Activated naive CD4-positive, alpha-beta T cell treated with anti-CD3 and anti-CD28 coated beads, Interleukin-2, amount 10 ng/mL, durations not matched to agents 7 days and 5 days (primary cell): ENCODE results near the gene GP9.
"Not testable (repeated sequence)": the region's sequence is repeated elsewhere in the genome, so short reads cannot be mapped to it uniquely, and the experiment has no call there.

Source experiments
- CTCF ChIA-PET: fragments of 350-600 bp; sonication (Branson Sonifier 250); formaldehyde crosslinking; loops from one replicate; lab custom pipeline; 2021; ENCODE audit warnings: antibody characterized with exemption; lab: Charles Lee
- DNase-seq: peaks from one replicate; pipeline ENCODE4 v3.0.0-alpha.2; 2020
- H3K27ac Mint-ChIP-seq: one replicate; pipeline ENCODE4 v1.8.0; 2021; ENCODE audit warnings: mild to moderate bottlenecking, moderate library complexity, mixed read lengths
- H3K27me3 Mint-ChIP-seq: one replicate; pipeline ENCODE4 v1.8.0; 2021; ENCODE audit warnings: mild to moderate bottlenecking, mixed read lengths
- H3K36me3 Mint-ChIP-seq: one replicate; pipeline ENCODE4 v1.8.0; 2021; ENCODE audit warnings: mixed read lengths
- H3K4me1 Mint-ChIP-seq: one replicate; pipeline ENCODE4 v1.8.0; 2021; ENCODE audit warnings: mixed read lengths
- H3K4me3 Mint-ChIP-seq: one replicate; pipeline ENCODE4 v1.8.0; 2021; ENCODE audit warnings: mild to moderate bottlenecking, moderate library complexity, mixed read lengths
- H3K9me3 Mint-ChIP-seq: one replicate; pipeline ENCODE4 v1.8.0; 2021; ENCODE audit warnings: mixed read lengths

The GP9 gene

DNA sequence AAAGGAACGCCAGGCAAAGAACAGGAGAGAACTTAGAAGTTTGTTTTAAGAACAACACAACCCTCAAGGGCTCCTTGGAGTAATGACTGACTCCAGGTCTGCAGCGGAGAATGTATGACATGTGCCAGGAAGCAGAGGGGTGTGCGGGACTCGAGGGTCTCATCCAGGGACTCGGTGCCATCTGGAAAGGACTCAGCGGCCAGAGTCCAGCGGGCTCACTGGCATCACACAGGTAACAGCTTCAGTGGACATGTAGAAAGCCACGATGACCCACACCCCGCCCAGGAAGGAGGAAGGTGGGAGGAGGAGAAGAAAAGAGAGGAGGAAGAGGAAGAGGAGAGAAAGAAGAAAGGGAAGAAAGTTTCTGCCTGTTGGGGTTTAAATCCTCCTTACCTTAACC, 21.4 kb downstream of the GP9 start:
- CTCF ChIA-PET: no interaction called here
- no peaks in the 10 kb centered on the region for H3K9me3 Mint-ChIP-seq
- H3K4me1 Mint-ChIP-seq: peaks cover 8% of the 10 kb centered on the region
- no peak overlapping the region for H3K27ac Mint-ChIP-seq
- DNase-seq: no peak
- peaks cover 10% of the 10 kb centered on the region for H3K27me3 Mint-ChIP-seq
- no peak overlapping the region for H3K4me3 Mint-ChIP-seq
- no peaks in the 10 kb centered on the region for H3K36me3 Mint-ChIP-seq

DNA sequence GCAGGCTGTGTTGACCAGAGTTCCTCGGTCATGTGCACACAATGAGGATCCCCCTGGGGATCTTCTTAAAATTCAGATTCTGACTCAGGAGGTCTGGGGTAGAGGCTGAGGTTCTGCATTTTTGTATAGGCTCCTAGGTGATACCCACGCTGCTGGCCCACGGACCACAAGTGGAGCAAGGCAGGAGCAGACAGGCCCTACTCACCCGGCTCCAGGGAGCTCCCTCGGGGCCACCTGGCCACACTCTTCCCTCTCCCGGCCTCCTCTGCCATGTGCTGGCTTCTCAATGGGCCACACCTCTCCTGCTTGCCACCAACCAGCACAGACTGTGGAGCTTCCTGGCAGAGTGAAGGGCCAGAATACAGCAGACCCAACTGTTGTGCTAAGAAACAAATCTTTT, 23.9 kb downstream of the GP9 start:
- no peaks in the 10 kb centered on the region for H3K36me3 Mint-ChIP-seq
- peaks cover 10% of the 10 kb centered on the region for H3K27me3 Mint-ChIP-seq
- CTCF ChIA-PET: no interaction called here
- H3K4me3 Mint-ChIP-seq: no peak overlapping the region
- no peak overlapping the region for H3K27ac Mint-ChIP-seq
- DNase-seq: no peak
- H3K4me1 Mint-ChIP-seq: peaks cover 8% of the 10 kb centered on the region
- no peaks in the 10 kb centered on the region for H3K9me3 Mint-ChIP-seq

DNA sequence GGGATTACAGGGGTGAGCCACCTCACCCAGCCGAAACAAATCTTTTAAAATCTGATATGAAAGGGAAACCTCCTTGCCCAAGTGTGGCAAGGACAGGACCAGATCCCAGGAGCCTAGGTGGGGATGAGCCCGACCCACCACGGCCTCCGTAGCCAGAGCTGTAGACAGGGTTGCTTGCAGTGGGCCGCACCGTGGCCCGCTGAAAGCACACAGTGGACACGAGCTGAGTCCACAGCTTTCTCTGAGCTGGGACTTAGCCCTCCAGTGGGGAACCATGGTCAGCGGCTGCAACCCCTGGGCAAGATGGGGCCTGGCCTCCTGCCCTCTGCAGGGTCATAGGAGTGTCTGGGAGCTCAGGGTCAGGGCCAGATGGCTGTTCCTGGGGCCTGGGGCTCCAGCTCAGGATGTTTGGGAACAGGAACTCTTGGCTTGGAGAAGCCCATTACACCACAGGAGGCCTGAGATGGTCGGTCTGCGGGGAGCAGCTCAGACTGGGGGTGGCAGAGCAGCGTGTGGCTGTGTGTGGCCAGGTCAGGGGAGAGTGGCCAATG, 24.7 kb downstream of the GP9 start:
- CTCF ChIA-PET: no interaction called here
- peaks cover 8% of the 10 kb centered on the region for H3K4me1 Mint-ChIP-seq
- H3K27ac Mint-ChIP-seq: peak overlapping the region; percentile 37
- H3K36me3 Mint-ChIP-seq: no peaks in the 10 kb centered on the region
- H3K27me3 Mint-ChIP-seq: peaks cover 10% of the 10 kb centered on the region
- DNase-seq: no peak
- H3K9me3 Mint-ChIP-seq: no peaks in the 10 kb centered on the region
- no peak overlapping the region for H3K4me3 Mint-ChIP-seq

DNA sequence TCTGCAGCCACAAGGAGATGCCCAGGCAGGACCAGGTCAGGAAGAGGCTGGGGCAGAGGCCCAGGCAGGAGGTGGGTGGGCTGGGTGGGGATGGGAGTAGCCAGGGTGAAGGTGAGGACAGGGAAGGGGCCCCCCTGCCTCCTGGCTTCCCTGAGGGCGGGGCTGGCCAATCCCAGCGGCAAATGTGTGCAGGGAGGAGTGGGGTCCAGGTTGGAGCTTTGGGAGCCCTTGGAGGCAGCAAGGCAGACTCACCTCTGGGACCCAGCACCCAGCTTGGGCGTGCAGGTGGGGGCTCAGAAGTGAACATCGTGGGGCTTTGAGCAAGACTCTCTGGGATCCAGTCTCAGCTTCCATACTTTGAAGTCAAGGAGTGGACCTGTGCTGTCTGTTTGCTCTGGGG, 25.2 kb downstream of the GP9 start:
- CTCF ChIA-PET: no interaction called here
- DNase-seq: no peak
- no peaks in the 10 kb centered on the region for H3K36me3 Mint-ChIP-seq
- peaks cover 10% of the 10 kb centered on the region for H3K27me3 Mint-ChIP-seq
- H3K4me3 Mint-ChIP-seq: no peak overlapping the region
- H3K27ac Mint-ChIP-seq: peak overlapping the region; percentile 60
- no peaks in the 10 kb centered on the region for H3K9me3 Mint-ChIP-seq
- peaks cover 8% of the 10 kb centered on the region for H3K4me1 Mint-ChIP-seq

DNA sequence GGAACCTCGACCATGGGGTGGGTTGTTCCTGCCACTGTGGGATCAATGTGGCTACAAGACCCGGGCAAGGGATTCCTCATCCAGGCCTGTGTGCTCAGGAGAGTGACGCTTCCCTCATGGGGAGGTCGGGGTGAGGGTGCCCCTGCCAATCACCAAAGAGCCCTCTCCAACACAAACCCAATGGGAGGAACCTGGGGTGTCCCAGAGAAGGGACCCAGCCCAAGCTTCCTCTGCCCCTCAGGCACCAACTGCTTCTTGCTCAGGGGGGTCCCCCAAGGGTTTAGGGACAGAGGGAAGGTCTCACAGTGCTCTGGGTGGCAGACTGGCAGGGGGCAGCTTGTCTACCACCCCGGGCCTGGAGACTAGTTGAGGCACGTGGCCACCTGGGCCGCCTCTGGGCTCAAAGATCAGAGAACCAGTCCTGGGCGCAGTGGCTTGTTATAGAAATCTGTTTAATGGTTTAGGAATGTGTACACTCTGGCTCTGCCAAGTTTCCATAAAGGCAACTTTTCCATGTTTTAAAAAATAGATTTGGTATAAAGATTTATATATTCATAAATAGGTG, 26.6 kb downstream of the GP9 start:
- no peak for DNase-seq
- Mint-ChIP-seq H3K27ac (no peak overlapping the region), H3K4me3 (no peak overlapping the region), H3K36me3 (peaks cover 8% of the 10 kb centered on the region), H3K9me3 (no peaks in the 10 kb centered on the region), H3K27me3 (no peaks in the 10 kb centered on the region), H3K4me1 (peaks cover 3% of the 10 kb centered on the region)
- CTCF ChIA-PET: interaction anchor here (1.0 kb wide), 1 partner anchor 34 kb away, joined by 4 read pairs; no protein-coding TSS in a partner anchor

DNA sequence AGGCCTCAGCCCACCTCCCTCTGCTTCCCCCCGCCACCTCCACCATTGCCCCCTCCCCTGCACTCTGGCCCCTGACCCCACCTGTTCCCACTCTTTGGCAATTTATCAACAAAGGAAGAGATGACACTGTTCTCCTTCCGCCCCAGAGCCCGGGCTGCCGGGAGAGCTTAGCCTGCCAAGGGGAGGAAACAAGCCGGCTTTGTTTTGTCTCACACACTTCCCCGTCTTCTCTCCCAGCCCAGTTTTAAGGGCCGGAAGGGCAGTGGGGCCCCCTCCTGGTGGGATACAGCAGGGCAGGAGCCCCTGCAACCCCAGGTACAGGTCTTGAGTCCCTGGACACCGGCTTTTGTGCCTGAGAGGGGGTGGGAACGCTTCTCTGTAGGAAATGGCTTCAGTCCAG, 27.3 kb downstream of the GP9 start:
- H3K27ac Mint-ChIP-seq, H3K4me1 Mint-ChIP-seq, H3K27me3 Mint-ChIP-seq, CTCF ChIA-PET, H3K36me3 Mint-ChIP-seq, H3K9me3 Mint-ChIP-seq, H3K4me3 Mint-ChIP-seq: not testable (repeated sequence)
- peak; percentile 43 for DNase-seq

DNA sequence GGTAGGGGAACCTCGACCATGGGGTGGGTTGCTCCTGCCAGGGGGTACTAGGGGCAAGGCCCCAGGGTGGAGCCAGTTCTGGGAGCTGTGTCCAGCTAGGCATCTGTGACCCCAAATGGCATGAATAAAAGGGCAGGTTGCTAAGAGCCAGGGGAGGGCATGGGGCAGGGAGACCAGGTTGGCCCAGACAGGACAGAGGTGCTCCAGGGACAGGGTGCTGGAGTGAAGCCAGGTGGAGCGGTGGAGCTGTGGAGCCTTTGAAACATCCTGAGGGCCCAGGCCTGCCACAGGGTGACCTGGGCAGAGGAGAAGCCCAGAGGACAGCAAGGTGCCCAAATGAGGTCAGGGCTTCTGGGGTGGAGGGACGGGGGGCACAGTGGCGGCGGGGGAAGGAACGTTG, 27.7 kb downstream of the GP9 start:
- CTCF ChIA-PET, DNase-seq, H3K27me3 Mint-ChIP-seq, H3K9me3 Mint-ChIP-seq, H3K4me1 Mint-ChIP-seq, H3K36me3 Mint-ChIP-seq, H3K4me3 Mint-ChIP-seq, H3K27ac Mint-ChIP-seq: not testable (repeated sequence)

DNA sequence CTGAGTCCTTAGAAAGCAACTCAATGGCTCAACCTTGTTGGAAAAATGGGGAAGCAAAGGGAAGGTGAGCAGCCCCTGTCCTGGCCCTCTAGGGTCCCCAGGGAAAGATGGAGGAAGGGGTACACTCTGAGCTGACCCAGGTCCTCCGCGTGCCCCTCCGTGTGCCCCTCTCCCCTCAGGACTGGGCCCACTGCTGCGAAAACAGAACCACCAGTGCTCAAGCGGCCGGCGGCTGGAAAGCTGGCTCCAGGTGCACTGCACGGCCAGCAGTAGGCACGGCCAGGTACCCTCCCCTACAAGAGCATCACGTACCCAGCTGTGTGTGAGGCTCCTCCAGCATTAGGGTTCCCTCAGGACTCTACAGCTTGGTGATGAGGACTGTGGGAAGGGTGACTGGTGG, 34.7 kb downstream of the GP9 start:
- peaks cover 16% of the 10 kb centered on the region for H3K4me1 Mint-ChIP-seq
- peaks cover 39% of the 10 kb centered on the region for H3K36me3 Mint-ChIP-seq
- H3K4me3 Mint-ChIP-seq: no peak overlapping the region
- H3K9me3 Mint-ChIP-seq: no peaks in the 10 kb centered on the region
- CTCF ChIA-PET: interaction anchor here (2.2 kb wide), 1 partner anchor 125 kb away, joined by 6 read pairs; no protein-coding TSS in a partner anchor
- H3K27ac Mint-ChIP-seq: no peak overlapping the region
- H3K27me3 Mint-ChIP-seq: no peaks in the 10 kb centered on the region
- no peak for DNase-seq

DNA sequence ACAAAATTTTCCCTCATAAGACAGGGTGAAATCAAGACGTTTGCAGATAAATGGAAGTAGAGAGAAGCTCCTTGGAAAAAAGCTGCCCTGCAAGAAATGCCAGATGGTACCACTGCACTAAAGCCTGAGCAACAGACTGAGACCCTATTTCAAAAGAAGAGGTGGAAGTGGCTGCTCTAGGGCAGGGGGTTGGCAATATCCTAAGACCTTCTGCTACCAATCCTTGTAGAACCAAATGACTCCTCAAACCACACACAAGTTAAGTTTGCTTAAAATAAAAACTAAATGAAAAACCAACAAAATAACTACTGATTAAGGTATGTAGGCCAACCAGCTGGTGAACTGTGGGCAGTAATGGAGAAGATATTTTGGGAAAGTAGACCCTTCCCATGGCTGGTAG, 39.7 kb downstream of the GP9 start:
- H3K27ac Mint-ChIP-seq: no peak overlapping the region
- CTCF ChIA-PET: interaction anchor here (1.5 kb wide), 1 partner anchor 20 kb away, joined by 5 read pairs; no protein-coding TSS in a partner anchor
- peaks cover 35% of the 10 kb centered on the region for H3K36me3 Mint-ChIP-seq
- no peak for DNase-seq
- no peak overlapping the region for H3K4me3 Mint-ChIP-seq
- H3K27me3 Mint-ChIP-seq: no peaks in the 10 kb centered on the region
- no peaks in the 10 kb centered on the region for H3K9me3 Mint-ChIP-seq
- peaks cover 49% of the 10 kb centered on the region for H3K4me1 Mint-ChIP-seq

DNA sequence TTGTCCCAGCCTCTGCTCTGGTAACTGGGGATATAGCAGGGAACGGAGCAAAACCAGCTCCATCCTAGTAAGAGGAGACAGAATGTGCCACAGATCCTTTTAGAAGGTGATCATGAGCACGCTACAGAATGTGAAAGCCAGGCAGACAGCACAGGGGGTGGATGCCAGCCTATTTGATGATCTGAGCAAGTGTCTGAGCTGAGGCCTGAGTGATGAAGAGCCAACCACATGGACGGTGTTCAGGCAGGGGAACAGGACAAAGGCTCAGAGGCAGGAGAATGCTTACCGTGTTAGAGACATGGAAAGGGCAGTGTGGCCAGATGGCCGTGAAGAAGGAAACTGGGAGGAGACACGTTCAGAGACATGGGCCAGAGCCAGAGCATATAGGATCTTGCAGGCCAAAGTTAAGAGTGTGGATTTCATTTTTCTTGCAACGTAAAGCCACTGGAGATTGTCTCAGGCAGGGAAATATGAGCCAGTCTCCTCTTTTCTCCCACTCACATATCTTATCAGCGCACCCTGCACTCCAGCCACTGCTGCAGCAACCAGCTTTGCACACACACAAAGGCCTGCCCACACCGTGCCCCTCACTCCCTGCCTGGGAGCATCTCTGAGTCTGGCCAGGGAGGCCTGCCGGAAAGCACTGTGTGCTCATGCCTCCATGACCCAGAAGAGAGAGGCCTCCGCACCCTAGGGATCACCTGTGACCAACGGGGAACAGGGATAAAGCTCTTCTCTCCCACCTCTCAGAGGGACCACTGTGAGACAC, 41.0 kb downstream of the GP9 start:
- DNase-seq: no peak
- Mint-ChIP-seq H3K4me3 (no peak overlapping the region), H3K9me3 (no peaks in the 10 kb centered on the region), H3K27me3 (no peaks in the 10 kb centered on the region), H3K36me3 (peaks cover 34% of the 10 kb centered on the region), H3K4me1 (peaks cover 49% of the 10 kb centered on the region), H3K27ac (peak overlapping the region; percentile 38)
- CTCF ChIA-PET: interaction anchor here (1.3 kb wide), 1 partner anchor 131 kb away, joined by 3 read pairs; no protein-coding TSS in a partner anchor

DNA sequence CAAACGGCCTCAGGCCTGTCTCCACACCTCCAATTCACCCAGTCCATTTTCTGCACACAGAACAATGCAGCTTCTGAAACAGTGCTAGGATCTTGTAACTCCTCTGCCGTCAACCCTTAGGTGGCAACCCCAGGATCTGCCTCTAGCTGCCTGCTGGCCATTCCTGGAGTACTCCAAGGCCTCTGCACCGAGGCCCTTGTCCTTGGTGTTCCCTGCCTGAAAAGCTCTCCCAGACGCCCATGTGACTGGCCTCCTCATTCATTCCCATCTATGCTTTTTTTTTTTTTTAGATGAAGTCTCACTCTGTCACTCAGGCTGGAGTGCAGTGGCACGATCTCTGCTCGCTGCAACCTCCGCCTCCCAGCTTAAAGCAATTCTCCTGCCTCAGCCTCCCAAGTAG, 42.7 kb downstream of the GP9 start:
- CTCF ChIA-PET: interaction anchor here (1.3 to 1.4 kb wide), 2 partner anchors 59 to 133 kb away, joined by 3 read pairs; no protein-coding TSS in a partner anchor
- Mint-ChIP-seq H3K4me1 (peaks cover 63% of the 10 kb centered on the region), H3K27ac (peak overlapping the region; percentile 60), H3K9me3 (no peaks in the 10 kb centered on the region), H3K27me3 (no peaks in the 10 kb centered on the region), H3K36me3 (peaks cover 28% of the 10 kb centered on the region), H3K4me3 (no peak overlapping the region)
- no peak for DNase-seq

DNA sequence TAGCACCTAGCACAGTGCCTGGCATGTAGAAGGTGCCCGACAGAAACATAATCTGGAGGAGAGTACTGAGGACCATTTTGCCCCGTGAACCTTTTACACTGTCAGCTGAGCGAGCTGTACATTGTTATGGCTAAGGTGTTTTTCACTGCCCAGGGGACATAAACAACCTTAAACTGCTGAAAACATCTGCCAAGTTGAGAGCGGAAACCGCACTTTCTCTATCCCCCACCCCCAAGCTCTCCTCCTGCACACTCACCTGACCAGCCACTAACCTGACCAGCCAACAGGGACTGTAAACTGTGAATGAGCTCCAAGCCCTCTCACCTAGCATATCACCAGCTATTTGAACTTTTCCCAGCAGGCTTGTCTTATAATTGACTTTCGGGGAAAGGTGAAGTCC, 43.5 kb downstream of the GP9 start:
- no peak overlapping the region for H3K4me3 Mint-ChIP-seq
- H3K9me3 Mint-ChIP-seq: no peaks in the 10 kb centered on the region
- H3K4me1 Mint-ChIP-seq: peaks cover 66% of the 10 kb centered on the region
- no peaks in the 10 kb centered on the region for H3K27me3 Mint-ChIP-seq
- DNase-seq: no peak
- peaks cover 33% of the 10 kb centered on the region for H3K36me3 Mint-ChIP-seq
- no peak overlapping the region for H3K27ac Mint-ChIP-seq
- CTCF ChIA-PET: interaction anchor here (1.4 to 1.6 kb wide), 3 partner anchors 51 to 141 kb away, joined by 3 read pairs; no protein-coding TSS in a partner anchor

DNA sequence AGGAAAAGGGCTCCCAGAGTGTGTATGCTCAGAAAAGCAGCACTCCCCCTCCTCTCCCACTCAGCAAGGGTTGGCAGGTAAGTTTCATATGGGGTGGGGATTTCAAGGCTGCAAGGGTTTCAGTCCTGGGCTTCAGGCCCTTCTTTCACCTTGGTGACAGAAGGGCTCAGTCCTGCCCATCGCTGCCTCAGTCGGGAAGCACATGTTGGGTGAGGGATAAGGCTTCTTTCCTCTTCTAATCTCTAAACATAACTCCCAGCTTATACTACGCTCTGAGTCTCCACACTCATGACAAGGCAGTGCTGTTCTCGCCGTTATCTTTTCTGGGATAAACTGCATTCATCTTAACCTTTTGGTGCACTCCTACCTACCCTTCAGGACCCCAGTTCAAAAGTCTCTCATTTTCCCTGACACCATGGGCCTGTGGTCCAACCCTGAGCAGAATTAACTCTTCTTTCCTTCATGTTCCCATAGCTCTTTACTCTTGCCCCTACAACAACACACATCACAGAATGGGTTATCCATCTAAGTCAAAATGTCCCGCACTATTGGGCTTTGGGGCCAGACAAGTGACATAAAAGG, 44.0 kb downstream of the GP9 start:
- no peak overlapping the region for H3K4me3 Mint-ChIP-seq

DNA sequence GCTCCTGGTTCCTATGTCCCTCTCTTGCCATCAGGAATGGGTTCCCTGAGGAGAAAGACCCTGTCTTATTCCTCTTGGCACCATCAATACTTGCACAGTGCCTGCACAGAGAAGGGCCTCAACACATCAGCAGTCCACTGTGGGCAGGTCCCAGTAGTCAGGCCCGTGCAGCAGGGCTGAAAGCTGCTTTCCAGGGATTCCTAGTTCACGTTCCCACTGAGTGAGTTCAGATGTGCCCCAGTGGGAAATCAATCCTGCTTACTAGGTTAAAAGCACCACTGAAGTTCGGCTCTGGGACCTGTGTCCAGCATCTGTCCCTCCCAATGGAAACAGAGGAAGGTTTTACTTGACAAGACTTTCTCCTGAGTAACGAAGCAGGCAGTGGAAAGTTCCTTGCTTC, 45.3 kb downstream of the GP9 start:
- CTCF ChIA-PET: interaction anchor here (1.1 kb wide), 1 partner anchor 52 kb away, joined by 7 read pairs; no protein-coding TSS in a partner anchor
- H3K27ac Mint-ChIP-seq: no peak overlapping the region
- H3K9me3 Mint-ChIP-seq: no peaks in the 10 kb centered on the region
- H3K4me1 Mint-ChIP-seq: peaks cover 66% of the 10 kb centered on the region
- no peak for DNase-seq
- no peaks in the 10 kb centered on the region for H3K27me3 Mint-ChIP-seq
- H3K4me3 Mint-ChIP-seq: no peak overlapping the region
- peaks cover 40% of the 10 kb centered on the region for H3K36me3 Mint-ChIP-seq

More for the DNA sequence above, 44.0 kb downstream of the GP9 start:
- Mint-ChIP-seq H3K27me3 (no peaks in the 10 kb centered on the region), H3K36me3 (peaks cover 33% of the 10 kb centered on the region), H3K27ac (no peak overlapping the region), H3K9me3 (no peaks in the 10 kb centered on the region), H3K4me1 (peaks cover 65% of the 10 kb centered on the region)
- CTCF ChIA-PET: interaction anchor here (1.4 to 1.6 kb wide), 3 partner anchors 51 to 141 kb away, joined by 3 read pairs; no protein-coding TSS in a partner anchor
- no peak for DNase-seq
